RWPE2 (cell line): ENCODE measurements around the gene WDR83.

ENCODE experiments used
- ATAC-seq: fragments of 200-7000 bp; cut with Tn5 transposase; 3 replicates; pipeline ENCODE4 v1.9.1; 2021; ENCODE audit warnings: low read depth
- DNase-seq: peaks from one replicate; pipeline ENCODE4 v3.0.0-alpha.2; 2020; ENCODE audit warnings: low spot score
- H3K27ac ChIP-seq: fragments of 450-650 bp; 2 replicates; pipeline ENCODE4 v1.5.1; 2017; ENCODE audit warnings: mild to moderate bottlenecking; ENCODE audit not compliant: poor library complexity, severe bottlenecking
- H3K27me3 ChIP-seq: fragments of 250-450 bp; sonication (Bioruptor Pico); 2 replicates; pipeline ENCODE4 v1.5.1; 2021; ENCODE audit warnings: mild to moderate bottlenecking, moderate library complexity; ENCODE audit not compliant: insufficient read depth, poor library complexity, severe bottlenecking
- H3K36me3 ChIP-seq: fragments of 250-450 bp; sonication (Bioruptor Pico); 2 replicates; pipeline ENCODE4 v1.5.1; 2020; ENCODE audit warnings: low read depth, mild to moderate bottlenecking, moderate library complexity
- H3K4me1 ChIP-seq: fragments of 250-450 bp; sonication (Bioruptor Pico); 2 replicates; pipeline ENCODE4 v1.5.1; 2021; ENCODE audit warnings: mild to moderate bottlenecking, moderate library complexity; ENCODE audit not compliant: insufficient read depth, poor library complexity, severe bottlenecking
- H3K4me3 ChIP-seq: fragments of 250-450 bp; sonication (Bioruptor Pico); 2 replicates; pipeline ENCODE4 v1.5.1; 2021; ENCODE audit warnings: mild to moderate bottlenecking, moderate library complexity; ENCODE audit not compliant: severe bottlenecking
- H3K9me3 ChIP-seq: fragments of 250-450 bp; sonication (Bioruptor Pico); 2 replicates; pipeline ENCODE4 v1.5.1; 2021; ENCODE audit warnings: mild to moderate bottlenecking, moderate library complexity; ENCODE audit not compliant: severe bottlenecking
- TF ChIP-seq, protein P1 (sequence below): fragments of 450-650 bp; IDR thresholded peaks from one replicate; pipeline ENCODE4 v1.5.1; 2017; ENCODE audit warnings: mild to moderate bottlenecking, moderate library complexity; ENCODE audit not compliant: poor library complexity, severe bottlenecking

WDR83 gene

DNA sequence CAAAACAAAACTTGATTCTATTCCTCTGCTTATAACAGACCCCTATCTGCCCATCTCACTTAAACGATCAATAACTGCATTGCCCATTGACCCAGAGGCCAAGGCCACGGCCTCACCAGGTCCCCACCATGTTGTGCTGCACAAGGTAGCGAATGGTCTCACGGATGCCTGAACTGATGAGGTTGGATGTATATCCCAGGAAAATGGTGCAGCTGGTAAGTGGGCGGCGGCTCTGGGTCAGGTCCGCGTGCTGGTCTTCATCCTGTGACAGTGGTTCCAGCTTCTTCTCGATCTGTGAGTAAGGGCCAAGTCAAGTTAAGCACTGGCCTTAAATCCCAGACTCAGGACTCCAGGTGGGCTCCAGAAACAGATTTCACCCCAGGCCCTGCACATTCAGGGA lies 13.4 kb downstream of the WDR83 start:
- H3K4me3 ChIP-seq = no peak overlapping the region
- TF ChIP-seq, protein P1, sequence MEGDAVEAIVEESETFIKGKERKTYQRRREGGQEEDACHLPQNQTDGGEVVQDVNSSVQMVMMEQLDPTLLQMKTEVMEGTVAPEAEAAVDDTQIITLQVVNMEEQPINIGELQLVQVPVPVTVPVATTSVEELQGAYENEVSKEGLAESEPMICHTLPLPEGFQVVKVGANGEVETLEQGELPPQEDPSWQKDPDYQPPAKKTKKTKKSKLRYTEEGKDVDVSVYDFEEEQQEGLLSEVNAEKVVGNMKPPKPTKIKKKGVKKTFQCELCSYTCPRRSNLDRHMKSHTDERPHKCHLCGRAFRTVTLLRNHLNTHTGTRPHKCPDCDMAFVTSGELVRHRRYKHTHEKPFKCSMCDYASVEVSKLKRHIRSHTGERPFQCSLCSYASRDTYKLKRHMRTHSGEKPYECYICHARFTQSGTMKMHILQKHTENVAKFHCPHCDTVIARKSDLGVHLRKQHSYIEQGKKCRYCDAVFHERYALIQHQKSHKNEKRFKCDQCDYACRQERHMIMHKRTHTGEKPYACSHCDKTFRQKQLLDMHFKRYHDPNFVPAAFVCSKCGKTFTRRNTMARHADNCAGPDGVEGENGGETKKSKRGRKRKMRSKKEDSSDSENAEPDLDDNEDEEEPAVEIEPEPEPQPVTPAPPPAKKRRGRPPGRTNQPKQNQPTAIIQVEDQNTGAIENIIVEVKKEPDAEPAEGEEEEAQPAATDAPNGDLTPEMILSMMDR = no peak
- H3K9me3 ChIP-seq = no peaks in the 10 kb centered on the region
- H3K4me1 ChIP-seq = no peaks in the 10 kb centered on the region
- H3K27ac ChIP-seq = no peak overlapping the region
- H3K27me3 ChIP-seq = no peaks in the 10 kb centered on the region
- peaks cover 38% of the 10 kb centered on the region for H3K36me3 ChIP-seq
- no peak for ATAC-seq
- no peak for DNase-seq

DNA sequence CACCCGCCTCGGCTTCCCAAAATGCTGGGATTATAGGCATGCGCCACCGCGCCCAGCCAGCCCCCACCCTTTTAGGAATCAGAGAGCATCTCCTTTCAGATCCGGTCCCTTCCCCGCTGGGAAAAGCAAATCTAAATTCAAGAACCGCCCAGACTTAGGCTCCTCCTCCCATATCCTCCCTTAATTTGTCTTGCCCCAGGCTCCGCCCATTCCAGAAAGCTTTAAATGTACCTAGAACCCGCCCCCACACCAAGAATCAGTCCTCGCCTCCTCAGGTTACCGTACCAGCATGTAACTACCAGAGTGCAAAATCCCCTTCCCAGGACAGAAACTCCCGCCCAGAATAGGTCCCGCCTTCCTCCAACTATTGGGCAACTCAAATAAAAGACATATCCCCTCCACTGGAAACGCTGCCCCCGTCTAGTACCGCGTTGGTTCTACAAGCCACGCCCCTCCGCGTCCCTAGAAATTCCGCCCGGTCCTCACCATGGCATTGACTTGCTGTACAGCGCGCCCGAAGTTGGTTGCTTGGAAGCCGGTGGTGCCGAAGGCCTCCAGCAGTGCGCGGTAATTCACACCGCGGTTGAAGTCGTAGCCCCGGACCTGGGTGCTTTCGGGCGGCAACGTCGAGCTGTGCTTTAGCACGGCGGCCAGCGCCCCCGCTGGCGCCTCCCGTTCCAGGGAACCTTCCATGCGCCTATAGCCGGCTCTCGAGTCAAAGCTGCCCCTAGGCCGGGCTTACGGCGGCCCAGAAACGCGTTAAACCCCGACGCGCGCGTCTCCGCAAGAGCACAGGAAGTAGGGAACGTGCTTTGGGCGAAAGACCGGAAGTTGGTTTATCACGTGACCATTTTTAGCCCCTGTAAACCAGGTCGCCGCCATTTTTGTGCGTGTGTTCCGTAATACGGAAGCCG lies 14.7 kb downstream of the WDR83 start, which contains the start of gene DHPS:
DHPS (minus strand) TSS at position 807 of the 914 bp plus-strand sequence; CDS start at position 693, 114 bp downstream.
- H3K27me3 ChIP-seq = no peaks in the 10 kb centered on the region
- H3K9me3 ChIP-seq = no peaks in the 10 kb centered on the region
- peaks cover 25% of the 10 kb centered on the region for H3K36me3 ChIP-seq
- no peaks in the 10 kb centered on the region for H3K4me1 ChIP-seq
- peak; percentile 93 for DNase-seq
- TF ChIP-seq, protein P1 = no peak
- ATAC-seq = peak; percentile 83
- H3K4me3 ChIP-seq = peak within 1 kb of the TSS; percentile 70
- peak within 1 kb of the TSS; percentile 93 for H3K27ac ChIP-seq

DNA sequence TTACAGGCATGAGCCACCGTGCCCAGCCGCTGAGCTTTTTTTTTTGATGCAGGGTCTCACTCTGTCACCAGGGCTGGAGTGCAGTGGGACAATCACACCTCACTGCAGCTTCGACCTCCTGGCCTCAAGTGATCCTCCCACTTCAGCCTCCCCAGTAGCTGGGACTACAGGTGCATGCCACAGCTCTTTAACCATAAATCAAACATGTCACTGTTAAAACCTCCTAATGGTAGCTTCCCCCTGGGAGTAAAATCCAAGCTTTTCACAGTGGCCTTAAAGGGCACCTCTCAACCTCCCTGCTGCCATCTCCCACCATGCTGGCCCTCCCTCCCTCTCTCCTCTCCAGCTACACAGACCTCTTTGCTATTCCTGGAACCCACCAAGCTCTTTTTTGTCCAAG lies 19.2 kb downstream of the WDR83 start:
- H3K9me3 ChIP-seq = no peaks in the 10 kb centered on the region
- H3K27ac ChIP-seq = no peak overlapping the region
- H3K36me3 ChIP-seq = peaks cover 5% of the 10 kb centered on the region; the same call in 1 of the 2 replicates
- TF ChIP-seq, protein P1 = no peak
- no peak overlapping the region for H3K4me3 ChIP-seq
- no peaks in the 10 kb centered on the region for H3K4me1 ChIP-seq
- H3K27me3 ChIP-seq = no peaks in the 10 kb centered on the region
- ATAC-seq = no peak
- DNase-seq = no peak

DNA sequence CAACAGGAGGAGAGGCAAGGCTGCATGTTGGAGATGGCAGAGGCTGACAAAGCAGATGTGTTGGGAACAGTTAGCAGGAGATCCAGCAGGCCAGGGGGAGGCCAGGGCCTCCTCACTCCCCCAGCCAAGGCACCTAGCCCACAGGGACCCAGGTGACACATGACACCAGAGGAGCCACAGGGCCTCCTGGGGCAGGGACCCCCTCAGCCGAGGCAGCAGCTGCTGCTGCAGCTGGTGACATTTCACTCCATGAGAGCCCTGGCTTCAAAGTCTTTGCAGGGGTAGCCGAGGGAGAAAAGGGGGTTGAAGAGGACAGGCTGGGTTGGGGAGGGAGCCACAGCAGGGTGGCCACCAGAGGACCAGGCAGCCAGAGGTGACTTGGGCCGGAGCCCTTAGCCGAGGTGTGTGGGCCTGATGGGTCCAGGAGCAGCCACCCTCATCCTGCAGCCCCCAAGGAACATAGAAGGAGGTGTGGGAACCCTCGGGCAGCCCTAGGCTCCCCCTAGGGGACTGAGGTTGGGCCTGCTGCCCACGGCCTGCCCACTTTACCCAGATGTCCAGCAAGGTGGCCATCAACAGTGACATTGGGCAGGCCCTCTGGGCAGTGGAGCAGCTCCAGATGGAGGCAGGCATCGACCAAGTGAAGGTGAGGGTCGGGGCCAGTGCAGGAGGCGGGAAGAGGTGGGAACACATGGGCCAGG lies 21.0 kb downstream of the WDR83 start, which contains the start of gene GNG14:
GNG14 (plus strand) TSS at position 503 of the 701 bp plus-strand sequence; CDS start at position 554, 51 bp downstream.
- H3K36me3 ChIP-seq = peaks cover 5% of the 10 kb centered on the region; the same call in 1 of the 2 replicates
- no peaks in the 10 kb centered on the region for H3K9me3 ChIP-seq
- H3K4me3 ChIP-seq = no peak within 1 kb of the TSS
- no peaks in the 10 kb centered on the region for H3K27me3 ChIP-seq
- H3K27ac ChIP-seq = no peak within 1 kb of the TSS
- ATAC-seq (no peak; the same call in 2 of the 3 replicates), DNase-seq (no peak)
- TF ChIP-seq, protein P1 = no peak
- H3K4me1 ChIP-seq = no peaks in the 10 kb centered on the region
